Activated CD8-positive, alpha-beta memory T cell treated with anti-CD3 and anti-CD28 coated beads, Interleukin-2, amount 50 U/mL, for 24 hours (primary cell): ENCODE results near the gene ACER3.

Experiments used
- DNase-seq: peaks from one replicate; pipeline ENCODE4 v3.0.0-alpha.2; 2020; ENCODE audit errors: extremely low read depth

ACER3 gene

GRCh38 chr11:77074205-77074604 lies 213.5 kb downstream of the ACER3 start:
- DNase-seq: no peak

- DNase-seq: no peak
Observed at GRCh38 chr11:77074626-77075221, 214.0 kb downstream of the ACER3 start.

GRCh38 chr11:77075425-77075905 lies 214.7 kb downstream of the ACER3 start:
- no peak for DNase-seq
